ENCODE results near the gene NUP50.
A peak's percentile ranks its signal among the peaks of the same experiment; 100 is the strongest.

Gene NUP50

GRCh38 chr22:45129703-45130524 lies 33.8 kb upstream of the NUP50 start:
- no peak overlapping the region for H3K4me3 ChIP-seq (ENCODE audit: low read depth, low read length)
- no peak for TF ChIP-seq CTCF (IDR thresholded peaks at IDR 0.05; ENCODE audit: insufficient read depth, low read depth, low read length, missing control alignments)
- peak; percentile 14 for DNase-seq (ENCODE audit: low read depth)

DNA sequence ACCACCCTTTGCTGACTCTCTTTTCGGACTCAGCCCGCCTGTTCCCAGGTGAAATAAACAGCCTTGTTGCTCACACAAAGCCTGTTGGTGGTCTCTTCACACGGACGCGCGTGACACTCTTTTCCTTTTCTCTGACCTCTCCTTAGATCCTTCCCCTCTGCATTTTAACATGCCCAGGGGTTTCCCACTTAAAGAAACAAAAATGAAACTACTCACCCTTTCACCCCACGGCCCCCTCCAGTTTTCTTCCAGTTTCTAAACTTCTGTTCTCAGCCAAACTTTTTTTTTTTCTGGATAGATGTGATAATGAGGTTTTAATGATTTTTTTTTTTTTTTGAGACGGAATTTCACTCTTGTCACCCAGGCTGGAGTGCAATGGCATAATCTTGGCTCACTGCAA lies 32.8 kb upstream of the NUP50 start:
- H3K4me3 ChIP-seq (ENCODE audit: low read depth, low read length) = no peak overlapping the region
- no peak for DNase-seq (ENCODE audit: low read depth)
- TF ChIP-seq CTCF (IDR thresholded peaks at IDR 0.05; ENCODE audit: insufficient read depth, low read depth, low read length, missing control alignments) = no peak

DNA sequence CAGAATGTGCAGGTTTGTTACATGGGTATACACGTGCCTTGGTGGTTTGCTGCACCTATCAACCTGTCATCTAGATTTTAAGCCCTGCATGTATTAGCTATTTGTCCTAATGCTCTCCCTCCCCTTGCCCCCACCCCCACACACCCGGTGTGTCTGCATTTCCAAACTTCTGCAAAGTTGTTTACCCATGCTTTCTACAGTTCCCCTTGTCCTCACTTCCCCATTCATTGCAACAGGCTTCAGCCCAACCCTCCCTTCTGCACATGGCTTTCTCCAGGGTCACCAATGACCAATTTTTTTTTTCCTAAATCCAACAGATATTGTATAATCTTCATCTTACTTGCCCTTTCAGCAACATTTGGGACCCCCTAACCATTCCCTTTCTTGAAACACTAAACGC lies 32.0 kb upstream of the NUP50 start:
- no peak for DNase-seq (ENCODE audit: low read depth)
- no peak for TF ChIP-seq CTCF (IDR thresholded peaks at IDR 0.05; ENCODE audit: insufficient read depth, low read depth, low read length, missing control alignments)
- no peak overlapping the region for H3K4me3 ChIP-seq (ENCODE audit: low read depth, low read length)

DNA sequence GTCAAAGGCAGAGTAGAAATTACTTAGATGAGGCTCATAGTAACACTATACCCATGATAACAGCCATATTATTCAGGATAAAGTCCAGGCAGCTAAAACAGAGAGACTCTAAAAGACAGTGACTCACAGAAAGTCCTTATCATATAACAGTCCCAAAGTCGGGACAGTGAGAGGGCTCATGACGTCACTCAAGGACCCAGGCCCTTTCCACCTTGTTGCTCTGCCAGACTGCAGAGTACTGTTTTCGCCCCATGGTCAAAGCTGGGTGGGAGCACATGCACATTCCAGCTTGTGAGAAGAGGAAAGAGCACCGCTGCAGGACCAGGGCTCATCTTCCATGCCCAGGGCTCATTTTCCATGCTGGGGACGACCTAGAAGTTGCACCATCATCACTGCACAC lies 29.4 kb upstream of the NUP50 start:
- no peak overlapping the region for H3K4me3 ChIP-seq (ENCODE audit: low read depth, low read length)
- TF ChIP-seq CTCF (IDR thresholded peaks at IDR 0.05; ENCODE audit: insufficient read depth, low read depth, low read length, missing control alignments) = no peak
- no peak for DNase-seq (ENCODE audit: low read depth)

DNA sequence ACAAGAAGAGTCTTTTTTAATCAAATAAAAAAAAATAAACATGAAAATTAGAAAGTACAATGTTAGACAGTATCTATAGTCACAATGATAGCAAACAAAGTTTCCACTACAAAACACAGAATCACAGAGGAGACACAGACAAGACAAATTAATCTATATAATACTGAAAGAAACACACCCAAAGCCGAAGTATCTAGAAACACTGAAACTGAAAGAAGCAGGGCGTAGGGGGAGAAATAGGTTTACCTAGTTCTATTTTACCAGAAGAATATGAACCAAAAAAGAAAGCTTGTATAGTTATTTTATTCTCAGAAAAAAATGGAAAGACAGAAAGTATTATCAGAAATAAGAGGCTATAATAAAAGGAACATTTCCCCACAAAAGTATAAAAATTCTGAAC lies 27.1 kb upstream of the NUP50 start:
- DNase-seq (ENCODE audit: low read depth) = peak; percentile 52
- peak overlapping the region; percentile 42 for H3K4me3 ChIP-seq (ENCODE audit: low read depth, low read length)
- no peak for TF ChIP-seq CTCF (IDR thresholded peaks at IDR 0.05; ENCODE audit: insufficient read depth, low read depth, low read length, missing control alignments)

DNA sequence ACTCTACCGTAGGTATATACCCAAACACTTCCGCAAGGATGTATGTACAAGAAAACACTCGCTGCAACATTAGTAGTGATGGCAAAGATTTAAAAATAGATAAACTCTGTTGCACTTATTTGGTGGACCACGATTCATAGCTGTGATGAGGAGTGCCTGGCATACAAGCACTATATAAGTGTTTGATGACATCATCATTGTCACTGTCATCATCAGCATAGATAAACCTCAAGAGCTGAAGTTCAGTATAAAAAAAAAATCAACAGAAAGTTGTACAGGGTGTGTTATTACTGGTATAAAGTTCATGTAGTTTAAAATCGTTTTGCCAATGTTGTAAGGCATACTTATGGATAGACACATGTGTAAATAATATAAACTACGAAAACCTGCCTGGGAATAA lies 24.0 kb upstream of the NUP50 start:
- no peak for TF ChIP-seq CTCF (IDR thresholded peaks at IDR 0.05; ENCODE audit: insufficient read depth, low read depth, low read length, missing control alignments)
- no peak for DNase-seq (ENCODE audit: low read depth)
- H3K4me3 ChIP-seq (ENCODE audit: low read depth, low read length) = no peak overlapping the region

DNA sequence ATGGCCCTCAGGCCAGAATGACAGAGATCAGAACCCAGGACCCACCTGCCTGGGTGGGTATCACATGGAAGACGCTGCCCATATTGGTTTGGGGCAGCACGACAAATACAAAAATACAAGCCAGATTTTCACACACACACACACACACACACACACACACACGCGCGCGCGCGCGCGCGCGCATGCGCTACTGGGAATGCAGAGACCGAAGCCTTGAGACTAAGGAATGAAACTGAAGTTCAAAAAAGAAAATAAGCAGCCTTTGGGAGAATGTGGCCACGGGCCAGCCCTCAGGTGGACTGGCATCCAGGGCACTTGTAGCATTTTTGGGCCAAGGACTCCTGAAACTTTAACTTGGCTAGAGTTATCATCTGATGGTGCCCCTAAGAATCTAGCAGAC lies 21.3 kb upstream of the NUP50 start:
- TF ChIP-seq CTCF (IDR thresholded peaks at IDR 0.05; ENCODE audit: insufficient read depth, low read depth, low read length, missing control alignments) = no peak
- no peak overlapping the region for H3K4me3 ChIP-seq (ENCODE audit: low read depth, low read length)
- DNase-seq (ENCODE audit: low read depth) = no peak

Measured in GM12865 (cell line).